Tibial artery (tissue), 4 donors: ENCODE measurements around the gene MTMR4.
"Not testable (repeated sequence)": the region's sequence is repeated elsewhere in the genome, so short reads cannot be mapped to it uniquely, and the experiment has no call there.

Source experiments
- DNase-seq, 2 donors: peaks; one replicate each; pipeline ENCODE4 v3.0.0-alpha.2; 2019
- H3K27ac ChIP-seq, 2 donors: fragments of 200-600 bp; sonication (generic) in 1 of 2; 1 replicate in 1 of 2; 2 replicates in 1 of 2; pipeline ENCODE4 v1.5.1; 2018 to 2019; ENCODE audit warnings: mild to moderate bottlenecking in 1 of 2
- H3K27me3 ChIP-seq, 2 donors: fragments of 200-600 bp; sonication (generic) in 1 of 2; one replicate each; pipeline versions ENCODE4 v1.5.1 to v1.6.0; 2016 to 2019
- H3K36me3 ChIP-seq, 3 donors: fragments of 200-600 bp; sonication (generic) in 2 of 3; one replicate each; pipeline ENCODE4 v1.5.1; 2016 to 2019; ENCODE audit warnings: mild to moderate bottlenecking in 2 of 3
- H3K4me1 ChIP-seq, 4 donors: fragments of 200-600 bp; sonication (generic) in 2 of 4; 1 replicate in 3 of 4; 2 replicates in 1 of 4; pipeline ENCODE4 v1.5.1; 2016 to 2019
- H3K4me3 ChIP-seq, 2 donors: fragments of 200-600 bp; sonication (generic) in 1 of 2; 1 replicate in 1 of 2; 2 replicates in 1 of 2; pipeline ENCODE4 v1.5.1; 2018 to 2019; ENCODE audit warnings: mild to moderate bottlenecking in 2 of 2
- H3K9me3 ChIP-seq, 3 donors: fragments of 200-600 bp; sonication (generic) in 1 of 3; one replicate each; pipeline ENCODE4 v1.5.1; 2016 to 2019
- CTCF ChIP-seq, 2 experiments: fragments of 200-600 bp in 1 of 2; fragments of 450-650 bp in 1 of 2; IDR thresholded peaks; one replicate each; pipeline ENCODE4 v1.5.1; 2017 to 2019; ENCODE audit warnings: antibody characterized with exemption in 2 of 2, mild to moderate bottlenecking in 1 of 2, moderate library complexity in 1 of 2
- intact Hi-C: fragments of 100-400 bp; cut with DNase I; formaldehyde crosslinking; loops from one replicate; pipeline ENCODE4 v1.15.0; 2023; ENCODE audit warnings: low total_unique reads

MTMR4 gene

GRCh38 chr17:58503866-58504265 lies 10.6 kb downstream of the MTMR4 start:
- no peaks in the 10 kb centered on the region for H3K9me3 ChIP-seq
- TF ChIP-seq CTCF (IDR thresholded peaks at IDR 0.05), result no peak
- no peak overlapping the region for H3K27ac ChIP-seq
- no peaks in the 10 kb centered on the region for H3K4me1 ChIP-seq
- no peak overlapping the region for H3K4me3 ChIP-seq
- no peak for DNase-seq
- H3K36me3 ChIP-seq, result peaks cover 93 to 99% (median 93%) of the 10 kb centered on the region in 3 donors
- no peaks in the 10 kb centered on the region for H3K27me3 ChIP-seq
- intact Hi-C loops, result no loop called here

- peaks cover 87 to 97% (median 87%) of the 10 kb centered on the region in 3 donors for H3K36me3 ChIP-seq
- intact Hi-C loops, result not testable (repeated sequence)
Observed at GRCh38 chr17:58503134-58503533, 11.3 kb downstream of the MTMR4 start.

GRCh38 chr17:58501451-58501850 lies 13.0 kb downstream of the MTMR4 start:
- Histone ChIP-seq H3K36me3 (peaks cover 83 to 97% (median 86%) of the 10 kb centered on the region in 3 donors), H3K9me3 (no peaks in the 10 kb centered on the region), H3K4me3 (no peak overlapping the region), H3K4me1 (no peaks in the 10 kb centered on the region), H3K27ac (no peak overlapping the region), H3K27me3 (no peaks in the 10 kb centered on the region)
- intact Hi-C loops, result no loop called here
- DNase-seq, result no peak
- TF ChIP-seq CTCF (IDR thresholded peaks at IDR 0.05), result no peak

More at GRCh38 chr17:58503134-58503533, 11.3 kb downstream of the MTMR4 start:
- not testable (repeated sequence) for H3K9me3 ChIP-seq, DNase-seq, H3K4me1 ChIP-seq, H3K27me3 ChIP-seq, H3K4me3 ChIP-seq, H3K27ac ChIP-seq

- Histone ChIP-seq H3K4me3 (no peak overlapping the region), H3K4me1 (no peaks in the 10 kb centered on the region), H3K27ac (no peak overlapping the region), H3K27me3 (no peaks in the 10 kb centered on the region), H3K9me3 (no peaks in the 10 kb centered on the region), H3K36me3 (peaks cover 84 to 97% (median 89%) of the 10 kb centered on the region in 3 donors)
- DNase-seq, result no peak
- intact Hi-C loops, result no loop called here
- TF ChIP-seq CTCF (IDR thresholded peaks at IDR 0.05), result no peak
Observed at GRCh38 chr17:58498177-58498828, 16.1 kb downstream of the MTMR4 start.

- Histone ChIP-seq H3K36me3 (peaks cover 91 to 98% (median 93%) of the 10 kb centered on the region in 3 donors), H3K27me3 (no peaks in the 10 kb centered on the region), H3K9me3 (no peaks in the 10 kb centered on the region), H3K4me3 (no peak overlapping the region), H3K27ac (no peak overlapping the region), H3K4me1 (no peaks in the 10 kb centered on the region)
- intact Hi-C loops, result no loop called here
- no peak for TF ChIP-seq CTCF (IDR thresholded peaks at IDR 0.05)
- DNase-seq, result no peak
Observed at GRCh38 chr17:58493506-58493905, 20.9 kb downstream of the MTMR4 start.

- H3K9me3 ChIP-seq, result no peaks in the 10 kb centered on the region
- TF ChIP-seq CTCF (IDR thresholded peaks at IDR 0.05), result no peak
- intact Hi-C loops, result no loop called here
- H3K27ac ChIP-seq, result no peak overlapping the region
- peaks cover 88 to 100% (median 95%) of the 10 kb centered on the region in 3 donors for H3K36me3 ChIP-seq
- no peaks in the 10 kb centered on the region for H3K4me1 ChIP-seq
- no peak for DNase-seq
- no peak overlapping the region for H3K4me3 ChIP-seq
- H3K27me3 ChIP-seq, result no peaks in the 10 kb centered on the region
Observed at GRCh38 chr17:58492238-58493121, 22.0 kb downstream of the MTMR4 start.
